GM18502 (cell line): ENCODE data around the gene AHCTF1.
A peak's percentile ranks its signal among the peaks of the same experiment; 100 is the strongest.
"Not testable (repeated sequence)": the region's sequence is repeated elsewhere in the genome, so short reads cannot be mapped to it uniquely, and the experiment has no call there.

ENCODE experiments used
- ATAC-seq: cut with Tn5 transposase; IDR thresholded peaks from one replicate; pipeline ENCODE4 v1.9.1; 2021; ENCODE audit warnings: mild to moderate bottlenecking; ENCODE audit not compliant: unreplicated experiment, poor library complexity

AHCTF1 gene

DNA sequence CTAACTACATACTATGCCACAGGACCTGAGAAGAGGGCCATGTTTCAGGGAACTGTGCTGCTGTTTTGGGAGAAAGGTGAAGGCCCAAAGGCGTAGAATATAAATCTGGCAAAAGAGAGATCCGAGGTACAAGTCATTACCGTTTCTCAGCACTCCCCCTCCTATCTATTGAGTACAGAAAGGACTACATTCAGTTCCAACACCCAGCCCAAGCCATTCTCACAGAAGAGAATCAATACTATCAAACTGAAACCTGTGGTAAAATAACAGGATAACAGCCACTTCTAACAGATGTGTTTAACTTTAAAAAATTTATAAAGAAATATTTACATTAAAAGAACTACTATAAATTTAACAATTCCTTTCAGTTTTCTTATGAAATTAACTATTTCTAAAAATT, 7.8 kb downstream of the AHCTF1 start:
- ATAC-seq: no peak

GRCh38 chr1:246923482-246923881, 8.3 kb downstream of the AHCTF1 start:
- no peak for ATAC-seq

- ATAC-seq: no peak
Measured at GRCh38 chr1:246921481-246921880, 10.3 kb downstream of the AHCTF1 start.

DNA sequence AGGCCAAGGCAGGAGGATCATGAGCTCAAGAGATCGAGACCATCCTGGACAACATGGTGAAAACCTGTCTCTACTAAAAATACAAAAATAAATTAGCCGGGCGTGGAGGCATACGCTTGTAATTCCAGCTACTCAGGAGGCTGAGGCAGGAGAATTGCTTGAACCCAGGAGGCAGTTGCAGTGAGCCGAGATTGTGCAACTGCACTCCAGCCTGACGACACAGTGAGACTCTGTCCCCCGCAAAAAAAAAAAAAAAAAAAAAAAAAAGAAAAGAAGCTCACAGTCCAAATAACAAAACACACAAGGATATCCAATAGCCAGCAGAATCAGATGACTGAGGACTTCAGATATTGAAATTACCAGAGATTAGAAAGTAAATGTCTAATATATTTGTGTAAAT, 11.8 kb downstream of the AHCTF1 start:
- ATAC-seq: no peak

DNA sequence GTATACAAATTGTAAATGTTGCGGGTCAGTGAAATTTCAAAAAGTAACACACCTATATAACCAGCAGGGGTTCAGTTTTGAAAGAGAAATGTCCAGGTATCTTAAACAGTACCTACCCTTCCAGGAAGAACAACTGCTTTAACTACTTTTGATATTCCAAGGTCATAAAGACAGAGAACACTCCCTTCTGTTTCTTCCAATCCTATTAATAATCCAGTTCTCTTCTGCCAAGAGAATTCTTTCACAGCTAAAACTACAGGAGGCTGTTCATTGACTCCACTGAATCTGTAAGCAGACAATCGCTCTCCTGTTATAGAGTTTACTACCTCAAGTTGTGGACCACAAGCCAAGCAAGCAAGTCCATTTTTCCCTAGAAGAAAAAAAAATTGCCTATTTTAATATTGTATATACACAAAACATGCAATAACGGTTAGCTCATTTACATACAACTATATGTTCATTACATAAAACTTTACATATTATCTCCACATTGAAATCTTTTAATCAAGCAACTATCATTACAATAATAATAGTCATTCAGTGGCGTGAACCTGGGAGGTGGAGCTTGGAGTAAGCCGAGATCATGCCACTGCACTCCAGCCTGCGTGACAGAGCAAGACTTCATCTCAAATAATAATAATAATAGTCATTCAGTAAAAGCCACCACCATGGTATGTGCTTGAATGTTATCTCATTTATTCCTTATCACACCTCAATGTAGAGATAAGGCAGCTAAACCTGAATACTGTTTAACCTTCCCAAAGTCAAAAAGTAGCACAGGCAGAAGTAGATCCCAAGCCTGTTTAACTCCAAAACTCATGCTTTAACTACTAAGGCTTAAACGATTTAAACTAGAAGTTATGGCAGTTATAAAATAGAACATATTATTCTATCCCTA, 15.5 kb downstream of the AHCTF1 start:
- not testable (repeated sequence) for ATAC-seq

- peak; percentile 79 for ATAC-seq
Measured at GRCh38 chr1:246907472-246907871, 24.3 kb downstream of the AHCTF1 start.

DNA sequence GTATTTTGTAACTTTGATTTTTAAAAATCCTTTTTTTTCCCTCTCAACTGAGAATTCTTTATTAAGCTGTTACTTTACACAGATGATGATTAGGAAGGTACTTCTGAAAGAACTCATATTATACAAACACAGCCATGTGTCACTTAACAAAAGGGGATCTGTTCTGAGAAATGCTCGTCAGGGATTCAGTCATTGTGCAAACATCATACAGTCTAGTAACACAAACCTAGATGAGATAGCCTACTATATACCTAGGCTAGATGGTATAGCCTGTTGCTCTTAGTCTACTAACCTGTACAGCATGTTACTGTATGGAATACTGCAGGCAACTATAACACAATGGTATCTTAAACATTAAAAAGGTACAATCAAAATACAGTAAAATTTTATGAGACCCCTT, 24.9 kb downstream of the AHCTF1 start:
- ATAC-seq: no peak

DNA sequence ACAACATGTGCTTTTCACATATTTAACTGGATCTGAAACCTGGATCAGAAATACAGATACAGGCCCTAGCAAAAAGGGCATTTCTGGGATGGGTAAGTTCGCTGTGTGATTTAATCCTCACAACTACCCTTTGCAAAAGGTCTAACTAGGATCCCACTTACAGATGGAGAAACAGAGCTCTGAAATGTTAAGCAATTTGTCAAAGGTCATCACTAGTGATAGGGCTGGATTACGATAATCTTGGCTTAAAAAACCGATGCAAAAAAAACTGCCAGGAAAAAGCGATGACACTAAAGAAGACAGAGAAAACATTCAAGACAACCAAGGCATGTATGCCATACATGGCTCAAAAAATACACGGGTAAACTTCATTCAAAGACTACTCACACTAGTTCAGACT, 29.9 kb downstream of the AHCTF1 start:
- ATAC-seq: no peak

DNA sequence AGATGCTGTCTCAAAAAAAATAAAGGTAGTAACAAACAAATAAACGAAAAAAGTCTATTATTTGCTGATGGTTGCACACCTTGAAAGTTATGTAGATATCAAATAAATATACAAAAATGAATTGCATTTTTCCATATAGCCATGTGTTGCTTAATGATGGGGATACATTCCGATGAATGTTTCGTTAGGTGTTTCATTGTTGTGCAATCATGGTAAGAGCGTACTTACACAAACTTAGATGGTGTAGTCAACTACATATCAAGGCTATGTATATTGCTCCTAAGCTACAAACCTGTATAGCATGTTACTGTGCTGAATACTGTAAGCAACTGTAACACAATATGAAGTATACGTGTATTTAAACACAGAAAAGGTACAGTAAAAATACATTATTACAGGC, 34.4 kb downstream of the AHCTF1 start:
- ATAC-seq: no peak

DNA sequence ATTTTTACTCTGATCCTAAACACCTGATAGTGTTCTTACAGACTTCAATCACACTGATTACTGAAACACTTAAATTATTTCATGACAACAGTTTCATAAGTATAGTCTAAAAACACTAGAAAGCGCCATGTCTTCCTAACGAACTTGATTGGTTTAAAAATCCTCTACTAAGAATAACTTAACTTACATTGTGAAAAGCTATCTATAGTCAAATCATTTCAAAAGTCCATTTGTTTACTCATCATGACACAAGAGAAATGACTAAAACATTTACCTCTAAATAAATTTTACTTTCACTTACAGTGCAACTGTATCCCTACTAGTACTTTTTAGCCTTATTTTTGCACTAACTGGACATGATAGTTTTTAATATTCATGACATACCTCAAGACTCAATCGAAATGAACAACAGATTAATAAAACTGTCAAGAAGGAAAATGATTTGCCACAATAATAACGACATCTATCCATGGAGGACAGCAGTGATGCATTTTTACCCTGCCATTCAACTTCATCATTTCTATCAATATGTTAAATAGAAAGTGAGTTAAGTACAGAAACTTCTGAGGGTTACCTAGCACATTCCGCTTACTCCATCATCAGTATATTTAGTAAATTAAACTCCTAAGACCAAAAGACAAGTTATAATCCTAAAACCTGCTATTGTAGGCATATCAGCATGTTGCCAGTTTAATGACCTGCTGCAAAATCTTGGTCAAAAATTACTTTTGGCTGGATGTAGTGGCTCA, 38.4 kb downstream of the AHCTF1 start:
- ATAC-seq: peak; percentile 77

GRCh38 chr1:246891105-246891504, 40.6 kb downstream of the AHCTF1 start:
- no peak for ATAC-seq

- ATAC-seq: no peak
Measured at GRCh38 chr1:246888522-246888921, 43.2 kb downstream of the AHCTF1 start.

- ATAC-seq: not testable (repeated sequence)
Measured at GRCh38 chr1:246885389-246885788, 46.4 kb downstream of the AHCTF1 start.

- no peak for ATAC-seq
Measured at GRCh38 chr1:246878551-246878950, 53.2 kb downstream of the AHCTF1 start.

- ATAC-seq: no peak
Measured at GRCh38 chr1:246876431-246876830, 55.3 kb downstream of the AHCTF1 start.

DNA sequence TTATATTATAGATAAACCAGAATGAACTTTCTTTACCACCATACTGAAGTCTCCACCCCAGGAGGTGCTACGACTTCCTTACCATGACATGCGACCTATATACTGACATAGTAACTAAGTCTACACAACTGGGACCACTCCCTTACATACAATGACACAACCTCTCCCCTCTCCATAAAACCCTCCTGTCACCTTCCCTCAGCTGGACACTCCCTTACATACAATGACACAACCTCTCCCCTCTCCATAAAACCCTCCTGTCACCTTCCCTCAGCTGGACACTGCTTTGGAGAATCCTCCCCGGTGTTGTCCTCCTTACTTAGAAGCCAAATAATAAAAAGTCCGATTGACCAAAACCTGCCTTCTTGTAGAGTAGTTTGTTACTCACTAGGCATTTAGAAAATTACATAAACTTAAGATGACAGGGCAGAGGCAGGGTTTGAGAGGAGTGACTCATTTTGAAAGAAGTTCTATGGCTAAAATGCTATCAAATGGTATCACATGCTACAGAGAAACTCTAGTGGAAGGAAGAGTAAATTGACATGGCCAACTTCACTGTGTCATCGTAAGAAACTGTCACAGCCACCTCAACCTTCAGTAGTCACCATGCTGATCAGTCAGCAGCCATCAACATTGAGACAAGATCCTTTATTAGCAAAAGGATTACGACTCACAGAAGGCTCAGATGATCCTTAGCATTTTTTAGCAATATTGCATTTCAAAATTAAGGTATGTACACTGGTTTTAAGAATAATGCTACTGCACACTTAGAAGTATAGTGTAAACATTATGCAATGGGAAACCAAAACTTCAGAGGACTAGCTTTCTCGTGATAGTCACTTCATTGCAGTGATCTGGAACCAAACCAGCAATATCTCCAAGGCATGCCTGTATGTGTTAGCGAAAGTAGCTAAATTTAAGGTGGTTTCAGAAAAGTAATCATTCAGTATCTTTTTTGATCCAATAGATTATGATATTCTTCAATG, 56.4 kb downstream of the AHCTF1 start:
- peak; percentile 82 for ATAC-seq

DNA sequence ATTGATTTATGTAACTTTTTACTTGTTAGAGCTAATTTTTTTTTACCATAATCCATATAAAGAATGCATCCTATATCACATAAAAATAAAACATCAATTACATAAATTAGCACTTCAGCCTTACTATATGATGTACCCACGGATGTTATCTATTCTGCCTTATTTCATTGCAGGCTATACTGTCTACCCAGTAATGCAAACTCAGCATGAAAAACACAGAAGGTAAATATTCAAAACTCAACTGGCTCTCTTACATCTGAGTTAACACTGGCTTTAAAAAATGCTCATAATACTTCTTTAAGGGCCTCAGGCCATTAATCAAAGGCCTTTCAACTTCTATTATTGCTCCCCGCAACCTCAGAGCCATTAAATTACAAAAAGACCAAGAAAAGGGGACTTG, 65.8 kb downstream of the AHCTF1 start:
- ATAC-seq: no peak

DNA sequence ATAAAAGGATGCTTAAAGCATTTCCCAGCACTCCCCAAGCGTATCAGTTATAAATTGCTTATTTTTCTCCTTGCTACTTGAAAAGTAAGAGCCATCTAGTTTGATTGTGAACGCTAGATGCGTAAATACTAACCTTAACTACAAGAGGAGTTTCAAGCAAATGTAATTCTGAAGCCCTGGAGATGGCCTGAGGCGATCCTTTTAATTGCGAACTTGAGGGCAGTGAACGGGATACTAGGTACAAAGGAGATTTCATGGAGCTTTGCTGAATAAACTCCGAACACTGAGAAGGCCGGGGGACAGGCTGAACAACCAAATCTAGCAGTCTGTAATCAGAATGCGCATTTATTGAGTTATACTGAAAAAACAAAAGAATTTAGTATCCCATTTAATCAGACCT, 68.0 kb downstream of the AHCTF1 start:
- ATAC-seq: not testable (repeated sequence)

DNA sequence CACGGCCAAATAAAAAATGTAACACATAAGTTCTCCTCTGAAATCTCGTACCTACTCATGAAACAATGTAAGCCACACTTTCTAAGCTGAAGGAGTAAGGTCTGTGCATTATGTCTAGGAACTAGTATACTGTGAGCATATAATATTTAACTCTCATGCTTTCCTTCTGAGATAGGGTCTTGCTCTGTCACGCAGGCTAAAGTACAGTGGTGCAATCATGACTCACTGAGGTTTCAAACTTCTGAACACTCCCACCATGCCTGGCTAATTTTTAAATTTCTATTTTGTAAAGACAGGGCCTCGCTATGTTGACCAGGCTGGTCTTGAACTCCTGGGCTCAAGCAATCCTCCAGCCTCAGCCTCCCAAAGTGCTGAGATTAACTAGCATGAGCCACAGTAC, 71.3 kb downstream of the AHCTF1 start:
- ATAC-seq: no peak

- ATAC-seq: no peak
Measured at GRCh38 chr1:246856371-246856770, 75.4 kb downstream of the AHCTF1 start.
